Esophagus squamous epithelium (tissue), 4 donors: ENCODE measurements around the gene GALNT17.

Experiments used
- CTCF ChIP-seq, 6 experiments: fragments of 450-650 bp in 4 of 6; fragments of 200-600 bp in 2 of 6; sonication (generic) in 2 of 6; IDR thresholded peaks; one replicate each; pipeline ENCODE4 v1.5.1; 2016 to 2019; ENCODE audit warnings: antibody characterized with exemption in 6 of 6, mild to moderate bottlenecking in 4 of 6, moderate library complexity in 4 of 6
- POLR2A ChIP-seq, 4 donors: fragments of 450-650 bp; IDR thresholded peaks; one replicate each; pipeline ENCODE4 v1.6.1; 2017; ENCODE audit warnings: antibody characterized with exemption in 4 of 4, mild to moderate bottlenecking in 4 of 4, moderate library complexity in 3 of 4

- TF ChIP-seq CTCF (IDR thresholded peaks at IDR 0.05): no peak
- no peak for TF ChIP-seq POLR2A (IDR thresholded peaks at IDR 0.05)
Observed at GRCh38 chr7:71303566-71303965, 171.6 kb downstream of the GALNT17 start.
